ENCODE data around the gene GSTT2B. TPM values are rescaled to one million over a fixed set of nuclear protein-coding genes. Genes with fewer than 3 reads are reported as not detected.
"Not testable (repeated sequence)": the region's sequence is repeated elsewhere in the genome, so short reads cannot be mapped to it uniquely, and the experiment has no call there.

The GSTT2B gene
- total and polyA plus RNA-seq, 11 donors: 0.81 to 19.9 (median 6.6) TPM

- Histone ChIP-seq H3K9me3 (no peaks in the 10 kb centered on the region), H3K27me3 (no peaks in the 10 kb centered on the region), H3K36me3 (no peaks in the 10 kb centered on the region), H3K4me1 (peaks cover 0 to 25% (median 19%) of the 10 kb centered on the region in 12 donors), H3K4me3 (no peak overlapping the region), H3K27ac (no peak overlapping the region)
- intact Hi-C loops (cut with DNase I): no loop called here
- WGBS, 4 donors: 75 to 95% (median 89%) methylated on average over 3 of the region's 3 CpGs
- DNase-seq (no peak), ATAC-seq (no peak)
- TF ChIP-seq CTCF (IDR thresholded peaks at IDR 0.05): no peak
Observed at GRCh38 chr22:23910496-23911190, 50.4 kb downstream of the GSTT2B start.

- intact Hi-C loops (cut with DNase I): no loop called here
- 39 to 57% (median 49%) methylated on average over 6 of the region's 6 CpGs for WGBS, 4 donors
- peak in 1 of 2 donors; percentile 20 for TF ChIP-seq POLR2A (IDR thresholded peaks at IDR 0.05)
- no peak for TF ChIP-seq CTCF (IDR thresholded peaks at IDR 0.05)
- Histone ChIP-seq H3K9me3 (no peaks in the 10 kb centered on the region), H3K36me3 (no peaks in the 10 kb centered on the region), H3K4me3 (peak overlapping the region in 4 of 12 donors; percentile 4 to 23 (median 10)), H3K27ac (peak overlapping the region in 9 of 12 donors; percentile 21 to 62 (median 43)), H3K27me3 (no peaks in the 10 kb centered on the region), H3K4me1 (peaks cover 0 to 32% (median 21%) of the 10 kb centered on the region in 12 donors)
- no peak for ATAC-seq
- no peak for DNase-seq
Observed at GRCh38 chr22:23909296-23909898, 51.6 kb downstream of the GSTT2B start.

- TF ChIP-seq POLR2A (IDR thresholded peaks at IDR 0.05) (no peak), CTCF (IDR thresholded peaks at IDR 0.05) (no peak)
- Histone ChIP-seq H3K36me3 (no peaks in the 10 kb centered on the region), H3K9me3 (no peaks in the 10 kb centered on the region), H3K27me3 (no peaks in the 10 kb centered on the region), H3K4me1 (peaks cover 0 to 33% (median 21%) of the 10 kb centered on the region in 12 donors), H3K4me3 (peak overlapping the region in 3 of 12 donors; percentile 4 to 23 (median 11)), H3K27ac (peak overlapping the region in 8 of 12 donors; percentile 21 to 62 (median 46))
- ATAC-seq: no peak
- whole genome bisulfite sequencing, 4 donors: 70 to 84% (median 79%) methylated on average over 11 of the region's 11 CpGs
- no peak for DNase-seq
- intact Hi-C loops (cut with DNase I): no loop called here
Observed at GRCh38 chr22:23908587-23909205, 52.3 kb downstream of the GSTT2B start.

- WGBS, 4 donors: 47 to 64% (median 60%) methylated on average over 10 of the region's 10 CpGs
- H3K4me3 ChIP-seq; H3K36me3 ChIP-seq; H3K27me3 ChIP-seq; H3K9me3 ChIP-seq; H3K27ac ChIP-seq; ATAC-seq; DNase-seq; intact Hi-C loops (cut with DNase I): not testable (repeated sequence)
- H3K4me1 ChIP-seq: peaks cover 0 to 25% (median 12%) of the 10 kb centered on the region in 12 donors
Observed at GRCh38 chr22:23907423-23907822, 53.6 kb downstream of the GSTT2B start.

Other genes with a start within 250 kb of the GSTT2B start
- 1 to 10 TPM; 2.7 to 4.6 (median 3.3) TPM for gene ZNF70, start 210.1 kb downstream of the GSTT2B start, total RNA-seq
- 1 to 10 TPM; 1.6 to 2.1 TPM for gene ZNF70, start 210.1 kb downstream of the GSTT2B start, polyA plus RNA-seq
- gene VPREB3, start 206.8 kb downstream of the GSTT2B start, total RNA-seq: 1 to 10 TPM in 2 of 9 donors, under 1 TPM in 4, not detected in 3; 0.63 to 3.2 (median 0.84) TPM
- gene VPREB3, start 206.8 kb downstream of the GSTT2B start, polyA plus RNA-seq: under 1 TPM; 0.75 to 0.80 TPM
- not detected for gene C22orf15, start 198.2 kb downstream of the GSTT2B start, total RNA-seq
- gene C22orf15, start 198.2 kb downstream of the GSTT2B start, polyA plus RNA-seq: not detected
- gene CHCHD10, start 193.2 kb downstream of the GSTT2B start, total RNA-seq: 1,000 to 10,000 TPM in 3 of 9 donors, 100 to 1,000 TPM in 6; 374 to 1,458 (median 944) TPM
- 1,000 to 10,000 TPM in 1 of 2 donors, 100 to 1,000 TPM in 1; 393 to 2,069 TPM for gene CHCHD10, start 193.2 kb downstream of the GSTT2B start, polyA plus RNA-seq
- gene MMP11, start 188.3 kb downstream of the GSTT2B start, total RNA-seq: 10 to 100 TPM in 5 of 9 donors, 1 to 10 TPM in 4; 5.2 to 17.0 (median 10.4) TPM
- 10 to 100 TPM in 1 of 2 donors, 1 to 10 TPM in 1; 6.2 to 10.5 TPM for gene MMP11, start 188.3 kb downstream of the GSTT2B start, polyA plus RNA-seq
- gene SMARCB1, start 174.2 kb downstream of the GSTT2B start, total RNA-seq: 10 to 100 TPM; 32.8 to 54.2 (median 45.6) TPM
- 10 to 100 TPM; 30.2 to 75.3 TPM for gene SMARCB1, start 174.2 kb downstream of the GSTT2B start, polyA plus RNA-seq
- gene DERL3, start 122.2 kb downstream of the GSTT2B start, total RNA-seq: 1 to 10 TPM in 7 of 9 donors, under 1 TPM in 2; 0.24 to 2.8 (median 1.7) TPM
- gene DERL3, start 122.2 kb downstream of the GSTT2B start, polyA plus RNA-seq: 10 to 100 TPM in 1 of 2 donors, 1 to 10 TPM in 1; 1.4 to 12.7 TPM
- 10 to 100 TPM; 13.0 to 31.2 (median 18.7) TPM for gene SLC2A11, start 103.3 kb downstream of the GSTT2B start, total RNA-seq
- gene SLC2A11, start 103.3 kb downstream of the GSTT2B start, polyA plus RNA-seq: 10 to 100 TPM in 1 of 2 donors, 1 to 10 TPM in 1; 8.7 to 30.4 TPM
- gene MIF, start 66.8 kb downstream of the GSTT2B start, total RNA-seq: 100 to 1,000 TPM; 192 to 383 (median 229) TPM
- 100 to 1,000 TPM; 339 to 503 TPM for gene MIF, start 66.8 kb downstream of the GSTT2B start, polyA plus RNA-seq
- 1 to 10 TPM in 5 of 9 donors, not detected in 4; 1.1 to 2.3 (median 2.2) TPM for gene DDTL, start 5.7 kb upstream of the GSTT2B start, total RNA-seq
- gene DDTL, start 5.7 kb upstream of the GSTT2B start, polyA plus RNA-seq: 1 to 10 TPM; 2.8 to 6.7 TPM
- 100 to 1,000 TPM; 117 to 210 (median 153) TPM for gene DDT, start 13.2 kb upstream of the GSTT2B start, total RNA-seq
- 100 to 1,000 TPM; 301 to 399 TPM for gene DDT, start 13.2 kb upstream of the GSTT2B start, polyA plus RNA-seq
- gene GSTT2, start 18.9 kb upstream of the GSTT2B start, total RNA-seq: under 1 TPM in 1 of 9 donors, not detected in 8; 0.60 TPM
- 1 to 10 TPM in 1 of 2 donors, under 1 TPM in 1; 0.30 to 2.1 TPM for gene GSTT2, start 18.9 kb upstream of the GSTT2B start, polyA plus RNA-seq
- not detected for gene GSTT4, start 44.3 kb upstream of the GSTT2B start, total RNA-seq
- gene GSTT4, start 44.3 kb upstream of the GSTT2B start, polyA plus RNA-seq: not detected
- 10 to 100 TPM; 22.3 to 47.7 (median 33.9) TPM for gene CABIN1, start 50.1 kb upstream of the GSTT2B start, total RNA-seq
- gene CABIN1, start 50.1 kb upstream of the GSTT2B start, polyA plus RNA-seq: 10 to 100 TPM; 22.1 to 27.4 TPM
- gene SUSD2, start 220.3 kb upstream of the GSTT2B start, total RNA-seq: 10 to 100 TPM in 1 of 9 donors, 1 to 10 TPM in 8; 1.5 to 12.6 (median 2.6) TPM
- 1 to 10 TPM; 2.7 to 3.5 TPM for gene SUSD2, start 220.3 kb upstream of the GSTT2B start, polyA plus RNA-seq

Data from heart left ventricle (tissue), 16 donors.